H1 (cell line): ENCODE data around the gene LEKR1. TPM values are rescaled to one million over a fixed set of nuclear protein-coding genes. Genes with fewer than 3 reads are reported as not detected.

Experiments
- CTCF ChIA-PET: fragments of 300-600 bp; sonication (Branson Sonifier 250); formaldehyde crosslinking; loops from one replicate; lab custom pipeline; 2021; ENCODE audit not compliant: partially characterized antibody; lab: Charles Lee
- POLR2A ChIA-PET: fragments of 300-600 bp; sonication (Branson Sonifier 250); formaldehyde crosslinking; loops from one replicate; lab custom pipeline; 2021; ENCODE audit warnings: inconsistent platforms; ENCODE audit not compliant: partially characterized antibody; lab: Charles Lee
- DNase-seq, 2 experiments: peaks; one replicate each; pipeline versions ENCODE4 v3.0.0 to v3.0.0-alpha.2; 2010 to 2022; ENCODE audit warnings: low spot score in 2 of 2, low read depth in 1 of 2, mixed read lengths in 1 of 2
- FAIRE-seq: peaks from 2 replicates; lab custom pipeline; 2011; peaks lifted over from hg19 to GRCh38; lab: Jason Lieb, UNC
- H2AFZ ChIP-seq: 2 replicates; pipeline ENCODE4 v1.8.1; 2012; ENCODE audit warnings: low read length, inconsistent platforms
- H2AK5ac ChIP-seq: 2 replicates; pipeline ENCODE4 v1.6.1; 2013; ENCODE audit warnings: low read depth, low read length
- H2BK120ac ChIP-seq: replicated peaks from 2 replicates; pipeline ENCODE3; 2013; ENCODE audit warnings: low read depth, low read length, inconsistent platforms
- H2BK12ac ChIP-seq: 2 replicates; pipeline ENCODE4 v1.6.1; 2013; ENCODE audit warnings: low read depth, low read length
- H2BK15ac ChIP-seq: 2 replicates; pipeline ENCODE4 v1.6.1; 2013; ENCODE audit warnings: low read length
- H2BK20ac ChIP-seq: 2 replicates; pipeline ENCODE4 v1.6.1; 2013; ENCODE audit warnings: low read length
- H2BK5ac ChIP-seq: 2 replicates; pipeline ENCODE4 v1.6.1; 2013; ENCODE audit warnings: low read depth, low read length
- H3K14ac ChIP-seq: 2 replicates; pipeline ENCODE4 v1.6.1; 2013; ENCODE audit warnings: inconsistent platforms; ENCODE audit not compliant: insufficient read length
- H3K18ac ChIP-seq: 2 replicates; pipeline ENCODE4 v1.6.1; 2013; ENCODE audit warnings: low read length; ENCODE audit errors: extremely low read depth
- H3K23ac ChIP-seq: 2 replicates; pipeline ENCODE4 v1.6.1; 2013; ENCODE audit warnings: inconsistent platforms; ENCODE audit not compliant: insufficient read length
- H3K23me2 ChIP-seq: 2 replicates; pipeline ENCODE4 v1.6.1; 2013; ENCODE audit warnings: low read depth, low read length
- H3K27ac ChIP-seq: 2 replicates; pipeline ENCODE4 v1.6.1; 2011; ENCODE audit warnings: low read depth, low read length, inconsistent platforms
- H3K27me3 ChIP-seq, 4 experiments: replicated peaks in 1 of 4; 1 replicate in 1 of 4; 2 replicates in 3 of 4; pipeline versions ENCODE4 v1.6.1 to v1.8.1; 2011 to 2013; ENCODE audit warnings: low read length in 3 of 4, mild to moderate bottlenecking in 3 of 4, inconsistent platforms in 2 of 4, mixed read lengths in 2 of 4, moderate library complexity in 1 of 4; ENCODE audit not compliant: control insufficient read depth in 3 of 4, insufficient read depth in 3 of 4; ENCODE audit errors: extremely low read depth in 1 of 4
- H3K36me3 ChIP-seq, 4 experiments: 2 replicates each; pipeline versions ENCODE4 v1.6.1 to v1.8.1; 2011 to 2013; ENCODE audit warnings: mild to moderate bottlenecking in 4 of 4, low read length in 3 of 4, moderate library complexity in 2 of 4, control low read depth in 1 of 4, inconsistent platforms in 1 of 4; ENCODE audit not compliant: insufficient read depth in 4 of 4, control insufficient read depth in 2 of 4
- H3K4ac ChIP-seq: replicated peaks from 2 replicates; pipeline ENCODE3; 2013; ENCODE audit warnings: low read length, low read depth, mixed read lengths, inconsistent platforms; ENCODE audit not compliant: insufficient read length
- H3K4me1 ChIP-seq, 4 experiments: replicated peaks in 1 of 4; 1 replicate in 1 of 4; 2 replicates in 3 of 4; pipeline versions ENCODE4 v1.6.1 to v1.8.1; 2011 to 2013; ENCODE audit warnings: low read length in 3 of 4, inconsistent platforms in 2 of 4, mixed read lengths in 1 of 4; ENCODE audit not compliant: insufficient read depth in 4 of 4, control insufficient read depth in 3 of 4
- H3K4me2 ChIP-seq, 2 experiments: 2 replicates each; pipeline versions ENCODE4 v1.6.1 to v1.8.1; 2011 to 2013; ENCODE audit warnings: low read depth in 2 of 2, low read length in 2 of 2, control low read depth in 1 of 2, inconsistent platforms in 1 of 2, mild to moderate bottlenecking in 1 of 2; ENCODE audit not compliant: insufficient read depth in 1 of 2
- H3K4me3 ChIP-seq, 4 experiments: fragments of 200-600, 300-600 bp in 1 of 4; sonication (generic), shearing (Covaris generic), sonication (Bioruptor Twin) in 1 of 4; 2 replicates each; pipeline versions ENCODE4 v1.5.1 to v1.8.1; 2011 to 2016; ENCODE audit warnings: low read length in 4 of 4, low read depth in 3 of 4, control low read depth in 2 of 4, inconsistent platforms in 2 of 4, mild to moderate bottlenecking in 2 of 4, mixed read lengths in 1 of 4, moderate library complexity in 1 of 4; ENCODE audit not compliant: insufficient read depth in 2 of 4; ENCODE audit errors: extremely low read depth in 1 of 4
- H3K56ac ChIP-seq: replicated peaks from 2 replicates; pipeline ENCODE3; 2013; ENCODE audit warnings: low read depth, mild to moderate bottlenecking, mixed read lengths, low read length, inconsistent platforms; ENCODE audit not compliant: insufficient read length
- H3K79me1 ChIP-seq: 2 replicates; pipeline ENCODE4 v1.6.1; 2013; ENCODE audit warnings: low read depth, low read length, control low read depth
- H3K79me2 ChIP-seq, 2 experiments: 2 replicates each; pipeline versions ENCODE4 v1.6.1 to v1.8.1; 2012 to 2013; ENCODE audit warnings: low read length in 2 of 2, mild to moderate bottlenecking in 2 of 2, inconsistent platforms in 1 of 2; ENCODE audit not compliant: insufficient read depth in 2 of 2, control insufficient read depth in 1 of 2
- H3K9ac ChIP-seq, 4 experiments: replicated peaks in 1 of 4; 1 replicate in 1 of 4; 2 replicates in 3 of 4; pipeline versions ENCODE4 v1.6.1 to v1.8.1; 2011 to 2013; ENCODE audit warnings: low read depth in 3 of 4, low read length in 3 of 4, control low read depth in 2 of 4, mild to moderate bottlenecking in 2 of 4, moderate library complexity in 2 of 4, inconsistent platforms in 1 of 4; ENCODE audit errors: extremely low read depth in 1 of 4
- H3K9me3 ChIP-seq, 2 experiments: 2 replicates each; pipeline versions ENCODE4 v1.6.1 to v1.8.1; 2012 to 2013; ENCODE audit warnings: mild to moderate bottlenecking in 2 of 2, moderate library complexity in 2 of 2, control low read depth in 1 of 2, inconsistent platforms in 1 of 2, low read depth in 1 of 2, low read length in 1 of 2, mixed read lengths in 1 of 2; ENCODE audit not compliant: insufficient read depth in 2 of 2
- H4K20me1 ChIP-seq, 2 experiments: replicated peaks in 1 of 2; 2 replicates each; pipeline versions ENCODE3 to v1.8.1; 2011 to 2013; ENCODE audit warnings: inconsistent platforms in 2 of 2, low read length in 2 of 2, mild to moderate bottlenecking in 1 of 2; ENCODE audit not compliant: insufficient read depth in 2 of 2, control insufficient read depth in 1 of 2
- H4K5ac ChIP-seq: 2 replicates; pipeline ENCODE4 v1.6.1; 2013; ENCODE audit warnings: low read length, low read depth, mixed read lengths, inconsistent platforms; ENCODE audit not compliant: insufficient read length
- H4K8ac ChIP-seq: 2 replicates; pipeline ENCODE4 v1.8.0; 2013; ENCODE audit warnings: mild to moderate bottlenecking, moderate library complexity, low read length, inconsistent platforms; ENCODE audit not compliant: insufficient read depth; ENCODE audit errors: extremely low read depth
- H4K91ac ChIP-seq: replicated peaks from 2 replicates; pipeline ENCODE3; 2013; ENCODE audit warnings: low read length, mixed read lengths, inconsistent platforms; ENCODE audit not compliant: insufficient read length
- CHD2 ChIP-seq: IDR thresholded peaks from 2 replicates; pipeline ENCODE4 v1.6.1; 2012; ENCODE audit warnings: low read length, improper control_type of control experiment
- E2F6 ChIP-seq: IDR thresholded peaks from 2 replicates; pipeline ENCODE4 v1.6.1; 2012; ENCODE audit warnings: inconsistent platforms
- RNF2 ChIP-seq: fragments of 200-900, 300-1000 bp; sonication (generic); IDR thresholded peaks from 2 replicates; pipeline ENCODE4 v1.7.1; 2016; ENCODE audit warnings: borderline replicate concordance, low read depth, mild to moderate bottlenecking, antibody characterized with exemption, low read length; ENCODE audit not compliant: poor library complexity, severe bottlenecking; ENCODE audit errors: missing control alignments
- TEAD4 ChIP-seq: IDR thresholded peaks from 2 replicates; pipeline ENCODE4 v1.6.1; 2012; ENCODE audit warnings: low read depth, low read length, inconsistent platforms, mixed read lengths
- WGBS, 2 experiments: shearing (Covaris generic) in 1 of 2; methylation state at CpG; one replicate each; pipeline versions ENCODE4 v1.1.6 to v1.1.7; 2013 to 2015; ENCODE audit warnings: low lambda C conversion rate in 2 of 2, mixed read lengths in 2 of 2, inconsistent platforms in 1 of 2, low coverage in 1 of 2, missing lambda C conversion rate in 1 of 2; ENCODE audit not compliant: insufficient replicate concordance in 2 of 2, insufficient coverage in 1 of 2, insufficient read length in 1 of 2; ENCODE audit errors: extremely low coverage in 1 of 2, missing lambda C conversion rate in 1 of 2; 5-methylcytosine and 5-hydroxymethylcytosine counted together
- polyA plus RNA-seq, 7 experiments: library from polyadenylated mRNA; depleted of rRNA in 3 of 7; stranded (reverse) in 5 of 7; unstranded in 2 of 7; fragments of >200 nt in 5 of 7; fragments of 200-250 nt in 2 of 7; gene quantifications; 1 replicate in 5 of 7; 2 replicates in 1 of 7; 4 replicates in 1 of 7; pipeline versions ENCODE4 v1.2.1 to v1.2.3, GENCODE V29; 2011 to 2013; ENCODE audit warnings: missing spikeins in 2 of 7, mixed read lengths in 2 of 7
- total RNA-seq: library from RNA; stranded (reverse); fragmentation: NEBNext Ultra II Directional; extraction: Animal tissue kit (Norgen Biotek cat#: 25700); gene quantifications from 2 replicates; pipeline ENCODE4 v1.2.1, GENCODE V29; 2021

LEKR1 gene
- total and polyA plus RNA-seq, 2 of the 8 experiments (the other 6 are each of a cell fraction or from before 2014, with no cell fraction given), result 0.08 TPM; not detected in 1

- peak overlapping the region; percentile 55; the same call in 1 of the 2 replicates for H2BK5ac ChIP-seq
- H3K79me1 ChIP-seq, result no peaks in the 10 kb centered on the region
- peaks cover 0 to 6% (median 3%) of the 10 kb centered on the region in 4 experiments; a peak in 3 of 7 replicates for H3K27me3 ChIP-seq
- H2BK120ac ChIP-seq, result no peak overlapping the region
- no peaks in the 10 kb centered on the region for H3K36me3 ChIP-seq
- H3K27ac ChIP-seq, result no peak overlapping the region
- no peak overlapping the region; the same call in 1 of the 2 replicates for H4K8ac ChIP-seq
- H3K4me3 ChIP-seq, result no peak overlapping the region
- H3K4ac ChIP-seq, result no peak overlapping the region
- no peak overlapping the region for H3K14ac ChIP-seq
- peak overlapping the region; percentile 55 for H2BK12ac ChIP-seq
- H3K56ac ChIP-seq, result no peak overlapping the region
- no peaks in the 10 kb centered on the region for H3K79me2 ChIP-seq
- CTCF ChIA-PET, result interaction anchor here (0.6 to 2.8 kb wide), 6 partner anchors 13 to 366 kb away, joined by 3 to 9 read pairs (median 4); no protein-coding TSS in a partner anchor
- H4K91ac ChIP-seq, result no peak overlapping the region
- H3K4me1 ChIP-seq, result peaks cover 5 to 15% (median 9%) of the 10 kb centered on the region in 4 experiments
- peak overlapping the region; percentile 63 for H3K18ac ChIP-seq
- H4K20me1 ChIP-seq, result no peaks in the 10 kb centered on the region
- no peak overlapping the region for H3K4me2 ChIP-seq
- H2AK5ac ChIP-seq, result 0 out of 2 replicates have a peak overlapping the region, but pooled peaks have one; percentile 14
- H4K5ac ChIP-seq, result no peak overlapping the region
- WGBS, 2 experiments, result 91% methylated on average over 7 of the region's 7 CpGs; no CpG with 5 or more reads in 1 of the 2 experiments
- no peak for DNase-seq
- no peaks in the 10 kb centered on the region for H3K9me3 ChIP-seq
- no peak overlapping the region for H2AFZ ChIP-seq
- POLR2A ChIA-PET, result no interaction called here
- peak overlapping the region; percentile 49; the same call in 1 of the 2 replicates for H2BK15ac ChIP-seq
- peak overlapping the region; percentile 94 for H2BK20ac ChIP-seq
- H3K23ac ChIP-seq, result no peak overlapping the region
- 0 out of 2 replicates have a peak, but pooled peaks have one; percentile 33 for TF ChIP-seq TEAD4
- peak; percentile 34; the same call in 1 of the 2 replicates for TF ChIP-seq E2F6
- no peak for TF ChIP-seq CHD2
- TF ChIP-seq RNF2, result no peak
- TF ChIP-seq, all 59 proteins: peak for 2
- FAIRE-seq, result no peak
- Histone ChIP-seq H3K23me2 (no peaks in the 10 kb centered on the region), H3K9ac (no peak overlapping the region)
These were observed 238.2 kb downstream of the LEKR1 start for GRCh38 chr3:157064402-157064801.
